Ascending aorta (tissue), 2 donors: Measurements from ENCODE around the gene IRF2BP2. TPM values are rescaled to one million over a fixed set of nuclear protein-coding genes. Genes with fewer than 3 reads are reported as not detected.

Source experiments
- DNase-seq, 2 donors: peaks; one replicate each; pipeline ENCODE4 v3.0.0-alpha.2; 2019; ENCODE audit warnings: low spot score in 2 of 2
- H3K27ac ChIP-seq, 2 donors: fragments of 200-600 bp; sonication (generic); one replicate each; pipeline ENCODE4 v1.5.1; 2016 to 2017; ENCODE audit warnings: mild to moderate bottlenecking in 1 of 2
- H3K27me3 ChIP-seq: fragments of 200-600 bp; sonication (generic); one replicate; pipeline ENCODE4 v1.5.1; 2017
- H3K36me3 ChIP-seq, 2 donors: fragments of 200-600 bp; sonication (generic); one replicate each; pipeline ENCODE4 v1.5.1; 2016
- H3K4me1 ChIP-seq, 2 donors: fragments of 200-600 bp; sonication (generic); one replicate each; pipeline ENCODE4 v1.5.1; 2016 to 2017; ENCODE audit warnings: mild to moderate bottlenecking in 1 of 2
- H3K4me3 ChIP-seq, 2 donors: fragments of 200-600 bp; sonication (generic); one replicate each; pipeline ENCODE4 v1.5.1; 2016 to 2017; ENCODE audit warnings: mild to moderate bottlenecking in 1 of 2
- H3K9me3 ChIP-seq, 2 donors: fragments of 200-600 bp; sonication (generic); one replicate each; pipeline ENCODE4 v1.5.1; 2016
- CTCF ChIP-seq, 3 experiments: fragments of 200-600 bp in 2 of 3; fragments of 450-650 bp in 1 of 3; sonication (generic) in 2 of 3; IDR thresholded peaks; one replicate each; pipeline ENCODE4 v1.5.1; 2016 to 2019; ENCODE audit warnings: antibody characterized with exemption in 3 of 3, mild to moderate bottlenecking in 1 of 3, moderate library complexity in 1 of 3
- intact Hi-C: fragments of 100-400 bp; cut with DNase I; formaldehyde crosslinking; loops from one replicate; pipeline ENCODE4 v1.15.1; 2023
- total RNA-seq: library from RNA; depleted of rRNA; stranded (reverse); fragments of >200 nt; gene quantifications from one replicate; pipeline ENCODE4 v1.1.0, GENCODE V29; 2016

IRF2BP2 gene
- total RNA-seq, 1 donor from 2014 or later = 80.0 TPM

GRCh38 chr1:234584926-234585325, 25.1 kb downstream of the IRF2BP2 start:
- Histone ChIP-seq H3K36me3 (no peaks in the 10 kb centered on the region), H3K4me1 (peaks cover 16 to 62% of the 10 kb centered on the region in 2 donors), H3K4me3 (no peak overlapping the region), H3K27me3 (no peaks in the 10 kb centered on the region), H3K9me3 (no peaks in the 10 kb centered on the region), H3K27ac (peak overlapping the region; percentile 86)
- intact Hi-C loops = loop anchor here (1.0 to 10.0 kb wide), 4 partner anchors 14 to 920 kb away; partner anchors contain the start of genes ARID4B, B3GALNT2 and GGPS1
- TF ChIP-seq CTCF (IDR thresholded peaks at IDR 0.05) = peak in 1 of 3 experiments; percentile 4
- DNase-seq = peak in 1 of 2 donors; percentile 80

- no peak for TF ChIP-seq CTCF (IDR thresholded peaks at IDR 0.05)
- peaks cover 16 to 57% of the 10 kb centered on the region in 2 donors for H3K4me1 ChIP-seq
- H3K4me3 ChIP-seq = no peak overlapping the region
- H3K27me3 ChIP-seq = no peaks in the 10 kb centered on the region
- intact Hi-C loops = loop anchor here (10.0 kb wide), 2 partner anchors 740 to 920 kb away; partner anchors contain the start of genes ARID4B, B3GALNT2 and GGPS1
- no peaks in the 10 kb centered on the region for H3K9me3 ChIP-seq
- H3K36me3 ChIP-seq = no peaks in the 10 kb centered on the region
- DNase-seq = no peak
- peak overlapping the region; percentile 86 for H3K27ac ChIP-seq
Observed at GRCh38 chr1:234584420-234584805, 25.6 kb downstream of the IRF2BP2 start.

GRCh38 chr1:234583755-234584419, 26.1 kb downstream of the IRF2BP2 start:
- DNase-seq = peak in 1 of 2 donors; percentile 84
- no peaks in the 10 kb centered on the region for H3K27me3 ChIP-seq
- no peak overlapping the region for H3K4me3 ChIP-seq
- peaks cover 16 to 52% of the 10 kb centered on the region in 2 donors for H3K4me1 ChIP-seq
- H3K9me3 ChIP-seq = no peaks in the 10 kb centered on the region
- peak overlapping the region; percentile 86 for H3K27ac ChIP-seq
- intact Hi-C loops = loop anchor here (1.0 to 10.0 kb wide), 4 partner anchors 41 to 921 kb away; partner anchors contain the start of genes ARID4B, B3GALNT2 and GGPS1
- H3K36me3 ChIP-seq = no peaks in the 10 kb centered on the region
- no peak for TF ChIP-seq CTCF (IDR thresholded peaks at IDR 0.05)

- Histone ChIP-seq H3K4me1 (peaks cover 16 to 51% of the 10 kb centered on the region in 2 donors), H3K27ac (peak overlapping the region; percentile 86), H3K9me3 (no peaks in the 10 kb centered on the region), H3K27me3 (no peaks in the 10 kb centered on the region), H3K4me3 (peak overlapping the region in 1 of 2 donors; percentile 20), H3K36me3 (no peaks in the 10 kb centered on the region)
- DNase-seq = peak in 1 of 2 donors; percentile 83
- no peak for TF ChIP-seq CTCF (IDR thresholded peaks at IDR 0.05)
- intact Hi-C loops = loop anchor here (1.0 to 10.0 kb wide), 4 partner anchors 40 to 922 kb away; partner anchors contain the start of genes ARID4B, B3GALNT2 and GGPS1
Observed at GRCh38 chr1:234582681-234583301, 27.2 kb downstream of the IRF2BP2 start.

GRCh38 chr1:234582186-234582585, 27.8 kb downstream of the IRF2BP2 start:
- Histone ChIP-seq H3K4me3 (peak overlapping the region in 1 of 2 donors; percentile 20), H3K4me1 (peaks cover 16 to 47% of the 10 kb centered on the region in 2 donors), H3K27me3 (no peaks in the 10 kb centered on the region), H3K9me3 (no peaks in the 10 kb centered on the region), H3K27ac (peak overlapping the region; percentile 86), H3K36me3 (no peaks in the 10 kb centered on the region)
- no peak for DNase-seq
- intact Hi-C loops = loop anchor here (2.0 to 10.0 kb wide), 3 partner anchors 39 to 923 kb away; partner anchors contain the start of genes ARID4B, B3GALNT2 and GGPS1
- TF ChIP-seq CTCF (IDR thresholded peaks at IDR 0.05) = no peak
